ENCODE results near the gene ASCC1.
"Not testable (repeated sequence)": the region's sequence is repeated elsewhere in the genome, so short reads cannot be mapped to it uniquely, and the experiment has no call there.

The ASCC1 gene

DNA sequence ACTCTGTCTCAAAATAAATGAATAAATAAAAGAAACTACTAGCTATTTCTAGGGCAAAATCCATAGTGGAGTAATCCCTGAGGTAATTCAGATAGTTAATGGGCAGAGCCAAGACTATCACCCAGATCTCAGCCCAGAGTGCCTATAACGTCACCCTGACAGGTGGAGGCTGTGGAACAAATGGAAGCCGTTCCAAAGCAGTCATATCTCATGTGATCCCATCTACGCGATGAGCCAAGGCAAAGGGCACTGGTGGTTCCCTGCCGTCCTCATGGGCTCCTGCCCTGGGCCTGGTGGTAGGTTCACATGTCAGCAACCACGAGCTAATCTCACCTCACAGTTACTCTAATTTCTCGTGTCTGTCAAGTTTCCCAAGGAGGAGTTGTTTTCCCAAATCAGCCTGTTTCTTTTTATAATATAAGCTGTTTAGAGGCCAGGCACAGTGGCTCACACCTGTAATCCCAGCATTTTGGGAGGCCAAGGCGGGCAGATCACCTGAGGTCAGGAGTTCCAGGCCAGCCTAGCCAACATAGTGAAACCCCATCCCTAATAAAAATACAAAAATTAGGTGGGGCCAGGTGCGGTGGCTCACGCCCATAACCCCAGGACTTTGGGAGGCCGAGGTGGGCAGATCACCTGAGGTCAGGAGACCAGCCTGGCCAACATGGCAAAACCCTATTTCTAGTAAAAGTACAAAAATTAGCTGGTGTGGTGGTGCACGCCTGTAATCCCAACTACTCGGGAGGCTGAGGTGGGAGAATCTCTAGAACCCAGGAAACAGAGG, 22.5 kb upstream of the ASCC1 start:
- no peak overlapping the region for H3K9ac ChIP-seq (ENCODE audit: low read depth, low read length)

DNA sequence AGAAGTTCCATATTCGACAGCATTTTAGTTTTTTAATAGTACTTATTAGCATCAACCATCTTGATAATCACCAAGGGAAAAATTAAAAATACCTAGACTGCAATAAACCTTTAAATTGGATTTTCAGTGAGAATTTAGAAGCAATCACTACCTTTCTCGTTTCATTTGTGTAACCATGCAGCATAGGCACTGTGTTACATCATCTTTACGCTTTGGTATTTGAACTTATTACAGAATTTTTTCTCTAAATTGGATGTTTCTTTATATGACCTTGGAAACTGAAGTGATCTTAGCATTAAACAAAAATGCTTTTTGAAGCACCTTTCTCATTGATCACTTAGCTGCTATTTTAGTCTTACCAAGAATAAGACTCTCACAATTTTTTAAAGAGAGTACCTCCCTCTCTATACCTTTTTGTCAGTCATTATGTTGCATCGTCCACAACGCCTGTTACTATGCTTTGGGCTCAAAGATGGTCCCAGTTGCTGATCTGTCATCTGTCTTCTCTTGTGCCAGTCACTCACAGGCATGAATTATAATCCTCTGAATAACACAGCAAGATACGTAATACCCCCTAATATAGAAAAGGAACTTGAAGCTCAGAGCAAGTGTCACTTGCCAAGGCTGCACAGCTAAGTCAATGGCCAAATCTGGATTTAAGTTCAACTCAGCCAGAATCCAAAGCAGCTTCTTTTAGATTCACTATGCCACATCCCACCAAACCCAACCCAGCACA, 19.6 kb upstream of the ASCC1 start:
- Histone ChIP-seq H3K4me1 (ENCODE audit: insufficient read depth, low read length) (no peaks in the 10 kb centered on the region), H3K9me3 (ENCODE audit: control insufficient read depth, insufficient read depth, low read length) (no peaks in the 10 kb centered on the region), H3K36me3 (ENCODE audit: insufficient read depth, low read length) (peaks cover 16% of the 10 kb centered on the region; the same call in 1 of the 2 replicates), H3K9ac (ENCODE audit: low read depth, low read length) (no peak overlapping the region)

More for the DNA sequence above, 22.5 kb upstream of the ASCC1 start:
- Histone ChIP-seq H3K9me3 (ENCODE audit: control insufficient read depth, insufficient read depth, low read length) (no peaks in the 10 kb centered on the region), H3K36me3 (ENCODE audit: insufficient read depth, low read length) (peaks cover 7% of the 10 kb centered on the region; the same call in 1 of the 2 replicates), H3K4me1 (ENCODE audit: insufficient read depth, low read length) (peaks cover 5% of the 10 kb centered on the region)

DNA sequence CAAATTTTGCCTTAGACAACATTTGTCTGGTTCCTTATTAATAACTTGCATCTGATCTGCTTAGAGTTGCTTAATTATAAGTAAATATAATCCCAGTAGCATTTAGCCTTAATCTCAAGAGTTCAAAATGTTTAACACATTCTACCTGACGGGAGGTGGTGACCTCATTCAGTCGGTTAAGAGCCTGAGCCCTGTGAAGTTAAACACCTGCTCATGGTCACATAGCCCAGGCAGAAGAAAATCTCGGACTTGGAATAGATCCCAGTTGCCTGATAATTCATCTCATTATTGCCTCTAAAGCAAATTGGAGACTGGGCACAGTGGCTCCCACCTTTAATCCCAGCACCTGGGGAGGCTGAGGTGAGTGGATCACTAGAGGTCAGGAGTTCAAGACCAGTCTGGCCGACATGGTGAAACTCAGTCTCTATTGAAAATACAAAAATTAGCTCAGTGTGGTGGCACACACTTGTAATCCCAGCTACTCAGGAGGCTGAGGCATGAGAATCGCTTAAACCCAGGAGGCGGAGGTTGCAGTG, 18.6 kb upstream of the ASCC1 start:
- Histone ChIP-seq H3K9ac (ENCODE audit: low read depth, low read length) (no peak overlapping the region), H3K4me1 (ENCODE audit: insufficient read depth, low read length) (no peaks in the 10 kb centered on the region), H3K36me3 (ENCODE audit: insufficient read depth, low read length) (peaks cover 16% of the 10 kb centered on the region; the same call in 1 of the 2 replicates), H3K9me3 (ENCODE audit: control insufficient read depth, insufficient read depth, low read length) (no peaks in the 10 kb centered on the region)

- no peaks in the 10 kb centered on the region for H3K9me3 ChIP-seq (ENCODE audit: control insufficient read depth, insufficient read depth, low read length)
- H3K9ac ChIP-seq (ENCODE audit: low read depth, low read length), result no peak overlapping the region
- H3K4me1 ChIP-seq (ENCODE audit: insufficient read depth, low read length), result no peaks in the 10 kb centered on the region; the same call in 1 of the 2 replicates
- peaks cover 16% of the 10 kb centered on the region; the same call in 1 of the 2 replicates for H3K36me3 ChIP-seq (ENCODE audit: insufficient read depth, low read length)
Measured at GRCh38 chr10:72233621-72234020, 17.5 kb upstream of the ASCC1 start.

DNA sequence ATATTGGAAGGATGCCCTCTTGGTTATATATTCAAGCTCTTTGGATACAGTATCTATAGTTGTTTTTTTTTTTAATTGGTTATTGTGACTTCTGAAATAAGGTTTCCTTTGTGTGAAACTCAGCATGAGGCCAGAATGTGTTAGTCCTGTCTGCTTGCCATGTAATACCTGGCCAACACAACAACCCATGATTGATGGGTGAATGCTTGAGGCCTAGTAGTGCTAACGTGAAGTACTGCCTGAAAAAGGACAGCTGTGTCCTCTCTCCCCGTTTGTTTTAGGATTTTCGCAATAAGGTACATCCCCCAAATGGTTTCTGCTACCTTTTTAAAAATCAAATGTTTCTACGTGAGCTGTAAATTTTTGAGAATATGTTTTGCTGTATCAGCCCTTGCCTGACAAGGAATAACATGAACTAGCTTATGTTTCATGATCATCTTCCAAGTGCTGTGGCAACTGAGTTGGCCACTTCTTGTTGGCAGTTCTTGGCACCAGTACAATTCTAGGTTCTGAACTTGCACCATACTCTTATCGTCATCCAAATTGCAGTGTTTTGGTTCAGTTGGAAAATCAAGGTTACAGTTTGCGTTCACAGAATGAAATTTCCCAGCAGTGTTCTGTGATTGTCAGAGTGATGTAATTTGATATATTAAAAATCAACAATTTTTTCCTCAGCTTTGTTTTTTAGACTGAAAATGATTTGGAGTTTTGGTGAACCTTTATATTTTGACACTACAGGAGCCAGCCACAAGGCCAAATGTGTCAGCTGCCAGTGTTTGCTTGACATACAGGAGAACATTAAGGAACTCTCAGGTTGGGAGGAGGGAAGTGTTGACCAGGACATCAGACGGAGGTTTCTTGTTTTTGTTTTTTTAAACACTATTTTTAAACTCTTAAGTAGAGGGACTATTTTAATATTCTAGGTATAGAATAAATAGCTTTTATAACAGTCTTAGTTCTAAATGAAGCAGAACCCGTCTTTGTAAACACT, 13.5 kb upstream of the ASCC1 start:
- H3K36me3 ChIP-seq (ENCODE audit: insufficient read depth, low read length), result peaks cover 12% of the 10 kb centered on the region; the same call in 1 of the 2 replicates
- no peak overlapping the region for H3K9ac ChIP-seq (ENCODE audit: low read depth, low read length)
- H3K9me3 ChIP-seq (ENCODE audit: control insufficient read depth, insufficient read depth, low read length), result no peaks in the 10 kb centered on the region
- H3K4me1 ChIP-seq (ENCODE audit: insufficient read depth, low read length), result peaks cover 7% of the 10 kb centered on the region; the same call in 1 of the 2 replicates

DNA sequence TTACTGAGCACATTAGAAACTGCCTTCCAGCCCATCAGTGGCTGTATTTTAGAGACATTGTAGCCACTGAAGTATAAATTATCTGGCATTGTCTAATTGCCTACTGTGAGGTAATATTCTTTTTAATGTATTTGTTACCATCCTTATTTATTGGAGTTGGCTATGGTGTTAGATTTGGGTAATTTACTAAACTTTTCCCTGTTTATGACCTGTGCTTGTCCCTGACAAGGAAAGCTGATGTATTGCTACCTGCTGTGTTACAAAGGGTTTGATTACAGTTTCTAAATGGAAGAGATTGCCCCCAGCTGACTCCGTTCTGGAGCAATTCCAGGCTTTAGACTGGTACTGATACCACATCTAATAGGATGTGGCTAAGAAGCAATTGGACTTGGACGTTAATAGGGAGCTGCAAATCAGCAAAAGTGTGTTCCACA, 12.3 kb upstream of the ASCC1 start:
- Histone ChIP-seq H3K9ac (ENCODE audit: low read depth, low read length) (no peak overlapping the region), H3K9me3 (ENCODE audit: control insufficient read depth, insufficient read depth, low read length) (no peaks in the 10 kb centered on the region), H3K36me3 (ENCODE audit: insufficient read depth, low read length) (peaks cover 9% of the 10 kb centered on the region; the same call in 1 of the 2 replicates), H3K4me1 (ENCODE audit: insufficient read depth, low read length) (peaks cover 7% of the 10 kb centered on the region; the same call in 1 of the 2 replicates)

- Histone ChIP-seq H3K36me3 (ENCODE audit: insufficient read depth, low read length) (peaks cover 5% of the 10 kb centered on the region; the same call in 1 of the 2 replicates), H3K4me1 (ENCODE audit: insufficient read depth, low read length) (peaks cover 7% of the 10 kb centered on the region; the same call in 1 of the 2 replicates), H3K9ac (ENCODE audit: low read depth, low read length) (no peak overlapping the region), H3K9me3 (ENCODE audit: control insufficient read depth, insufficient read depth, low read length) (no peaks in the 10 kb centered on the region)
Measured at GRCh38 chr10:72227826-72228225, 11.8 kb upstream of the ASCC1 start.

GRCh38 chr10:72226418-72227027, 10.4 kb upstream of the ASCC1 start:
- Histone ChIP-seq H3K9ac (ENCODE audit: low read depth, low read length) (no peak overlapping the region), H3K9me3 (ENCODE audit: control insufficient read depth, insufficient read depth, low read length) (no peaks in the 10 kb centered on the region), H3K4me1 (ENCODE audit: insufficient read depth, low read length) (peaks cover 7% of the 10 kb centered on the region; the same call in 1 of the 2 replicates), H3K36me3 (ENCODE audit: insufficient read depth, low read length) (peaks cover 4% of the 10 kb centered on the region; the same call in 1 of the 2 replicates)

DNA sequence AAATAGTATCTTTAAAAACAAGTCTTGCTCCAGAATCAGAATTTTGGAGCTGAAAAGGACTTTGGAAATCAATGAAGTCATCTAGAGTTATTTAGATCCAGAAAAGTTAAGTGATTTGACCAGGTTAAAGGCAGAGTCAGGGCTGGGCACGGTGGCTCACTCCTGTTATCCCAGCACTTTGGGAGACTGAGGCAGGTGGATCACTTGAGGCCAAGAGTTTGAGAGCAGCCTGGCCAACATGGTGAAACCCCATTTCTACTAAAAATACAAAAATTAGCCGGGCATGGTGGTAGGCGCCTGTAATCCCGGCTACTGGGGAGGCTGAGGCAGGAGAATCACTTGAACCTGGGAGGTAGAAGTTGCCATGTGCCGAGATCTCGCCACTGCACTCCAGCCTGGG, 8.1 kb upstream of the ASCC1 start:
- H3K9ac ChIP-seq (ENCODE audit: low read depth, low read length); H3K36me3 ChIP-seq (ENCODE audit: insufficient read depth, low read length); H3K4me1 ChIP-seq (ENCODE audit: insufficient read depth, low read length); H3K9me3 ChIP-seq (ENCODE audit: control insufficient read depth, insufficient read depth, low read length): not testable (repeated sequence)

DNA sequence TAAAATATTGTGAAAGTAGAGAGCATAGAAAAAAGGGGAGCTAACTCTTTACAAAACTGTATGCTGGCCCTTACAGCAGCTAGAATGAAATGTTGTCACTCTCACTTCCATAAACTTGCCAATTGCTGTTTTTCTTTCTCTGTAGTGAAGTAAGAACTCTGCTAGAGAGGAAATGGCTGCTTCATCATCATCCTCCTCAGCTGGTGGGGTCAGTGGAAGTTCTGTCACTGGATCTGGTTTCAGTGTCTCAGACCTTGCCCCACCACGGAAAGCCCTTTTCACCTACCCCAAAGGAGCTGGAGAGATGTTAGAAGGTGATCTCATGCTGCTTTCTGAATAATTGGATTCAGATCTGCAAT, 7.6 kb upstream of the ASCC1 start:
- Histone ChIP-seq H3K36me3 (ENCODE audit: insufficient read depth, low read length) (peaks cover 4% of the 10 kb centered on the region; the same call in 1 of the 2 replicates), H3K9ac (ENCODE audit: low read depth, low read length) (no peak overlapping the region), H3K9me3 (ENCODE audit: control insufficient read depth, insufficient read depth, low read length) (no peaks in the 10 kb centered on the region), H3K4me1 (ENCODE audit: insufficient read depth, low read length) (peaks cover 7% of the 10 kb centered on the region; the same call in 1 of the 2 replicates)

GRCh38 chr10:72221278-72221677, 5.2 kb upstream of the ASCC1 start:
- no peak overlapping the region for H3K9ac ChIP-seq (ENCODE audit: low read depth, low read length)
- no peaks in the 10 kb centered on the region for H3K9me3 ChIP-seq (ENCODE audit: control insufficient read depth, insufficient read depth, low read length)
- H3K4me1 ChIP-seq (ENCODE audit: insufficient read depth, low read length), result no peaks in the 10 kb centered on the region
- H3K36me3 ChIP-seq (ENCODE audit: insufficient read depth, low read length), result peaks cover 4% of the 10 kb centered on the region; the same call in 1 of the 2 replicates

DNA sequence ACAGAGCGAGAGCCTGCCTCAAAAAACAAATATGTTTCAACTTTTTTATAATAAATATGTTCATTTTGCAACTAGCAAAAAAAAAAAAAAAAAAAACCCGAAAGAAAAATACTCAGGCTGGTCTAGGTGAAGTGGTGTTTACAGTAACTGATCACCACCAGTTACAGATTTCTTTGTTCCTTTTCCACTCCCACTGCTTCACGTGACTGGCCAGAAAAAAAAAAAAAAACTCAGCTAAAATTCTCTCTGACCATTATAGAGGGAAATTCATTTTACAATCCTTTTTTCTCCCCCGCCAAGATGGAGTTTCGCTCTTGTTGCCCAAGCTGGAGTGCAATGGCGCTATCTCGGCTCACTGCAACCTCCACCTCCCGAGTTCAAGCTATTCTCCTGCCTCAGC, 4.6 kb upstream of the ASCC1 start:
- no peak overlapping the region for H3K9ac ChIP-seq (ENCODE audit: low read depth, low read length)
- H3K9me3 ChIP-seq (ENCODE audit: control insufficient read depth, insufficient read depth, low read length), result no peaks in the 10 kb centered on the region
- H3K4me1 ChIP-seq (ENCODE audit: insufficient read depth, low read length), result no peaks in the 10 kb centered on the region
- H3K36me3 ChIP-seq (ENCODE audit: insufficient read depth, low read length), result peaks cover 4% of the 10 kb centered on the region; the same call in 1 of the 2 replicates

DNA sequence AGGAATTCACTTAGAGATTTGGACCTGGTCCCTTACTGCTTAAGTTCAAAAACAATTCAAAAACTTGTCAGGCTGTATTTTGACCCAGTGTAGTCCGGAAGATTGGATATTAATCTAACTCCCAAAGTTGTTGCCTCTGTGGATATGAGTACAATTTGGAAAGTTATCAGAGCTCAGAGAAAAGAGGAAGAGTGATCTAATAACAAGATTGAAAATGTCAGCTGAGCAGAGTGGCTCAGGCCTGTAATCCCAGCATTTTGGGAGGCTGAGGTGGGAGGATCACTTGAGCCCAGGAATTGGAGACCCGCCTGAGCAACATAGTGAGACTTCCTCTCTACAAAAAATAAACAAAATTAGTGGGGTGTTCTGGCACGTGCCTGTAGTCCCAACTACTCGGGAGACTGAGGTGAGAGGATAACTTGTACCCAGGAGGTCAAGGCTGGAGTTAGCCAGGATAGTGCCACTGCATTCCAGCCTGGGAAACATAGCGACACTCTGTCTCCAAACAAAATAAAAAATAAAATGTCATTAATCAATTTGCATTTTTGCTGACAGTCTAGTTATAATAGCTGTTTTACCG, 3.2 kb upstream of the ASCC1 start:
- no peaks in the 10 kb centered on the region for H3K9me3 ChIP-seq (ENCODE audit: control insufficient read depth, insufficient read depth, low read length)
- no peak overlapping the region for H3K9ac ChIP-seq (ENCODE audit: low read depth, low read length)
- H3K36me3 ChIP-seq (ENCODE audit: insufficient read depth, low read length), result peaks cover 4% of the 10 kb centered on the region; the same call in 1 of the 2 replicates
- peaks cover 3% of the 10 kb centered on the region; the same call in 1 of the 2 replicates for H3K4me1 ChIP-seq (ENCODE audit: insufficient read depth, low read length)

Data from ES-I3 (cell line).